Measurements from ENCODE around the gene SLC8A1.

Gene SLC8A1

GRCh38 chr2:40367652-40368051, 84.2 kb downstream of the SLC8A1 start:
- no peak overlapping the region for H3K27ac ChIP-seq
- no peak for DNase-seq (ENCODE audit: low spot score)
- CTCF ChIA-PET = interaction anchor here (0.6 kb wide), 1 partner anchor 719 kb away, joined by 4 read pairs; no protein-coding TSS in a partner anchor
- POLR2A ChIA-PET (ENCODE audit: low non-redundant PET) = no interaction called here
- TF ChIP-seq CTCF (conservative IDR thresholded peaks at IDR 0.05; ENCODE audit: low read depth) = no peak

GRCh38 chr2:40367032-40367431, 84.9 kb downstream of the SLC8A1 start:
- no peak for DNase-seq (ENCODE audit: low spot score)
- no peak for TF ChIP-seq CTCF (conservative IDR thresholded peaks at IDR 0.05; ENCODE audit: low read depth)

GRCh38 chr2:40364151-40364874, 87.6 kb downstream of the SLC8A1 start:
- no peak for DNase-seq (ENCODE audit: low spot score)
- no peak for TF ChIP-seq CTCF (conservative IDR thresholded peaks at IDR 0.05; ENCODE audit: low read depth)
- POLR2A ChIA-PET (ENCODE audit: low non-redundant PET) = no interaction called here
- CTCF ChIA-PET = interaction anchor here (0.6 to 0.7 kb wide), 2 partner anchors 185 to 905 kb away, joined by 3 to 4 read pairs; no protein-coding TSS in a partner anchor
- no peak overlapping the region for H3K27ac ChIP-seq

More at GRCh38 chr2:40367032-40367431, 84.9 kb downstream of the SLC8A1 start:
- ChIA-PET CTCF (no interaction called here), POLR2A (ENCODE audit: low non-redundant PET) (no interaction called here)
- H3K27ac ChIP-seq = no peak overlapping the region

GRCh38 chr2:40363631-40364030, 88.3 kb downstream of the SLC8A1 start:
- POLR2A ChIA-PET (ENCODE audit: low non-redundant PET) = no interaction called here
- DNase-seq (ENCODE audit: low spot score) = no peak
- no peak overlapping the region for H3K27ac ChIP-seq
- TF ChIP-seq CTCF (conservative IDR thresholded peaks at IDR 0.05; ENCODE audit: low read depth) = no peak
- CTCF ChIA-PET = interaction anchor here (0.6 to 0.7 kb wide), 3 partner anchors 184 to 904 kb away, joined by 3 to 4 read pairs (median 4); no protein-coding TSS in a partner anchor

GRCh38 chr2:40363231-40363630, 88.7 kb downstream of the SLC8A1 start:
- ChIA-PET POLR2A (ENCODE audit: low non-redundant PET) (no interaction called here), CTCF (interaction anchor here (0.6 kb wide), 1 partner anchor 457 kb away, joined by 4 read pairs; no protein-coding TSS in a partner anchor)
- DNase-seq (ENCODE audit: low spot score) = no peak
- no peak for TF ChIP-seq CTCF (conservative IDR thresholded peaks at IDR 0.05; ENCODE audit: low read depth)
- no peak overlapping the region for H3K27ac ChIP-seq

- DNase-seq (ENCODE audit: low spot score) = no peak
- no peak for TF ChIP-seq CTCF (conservative IDR thresholded peaks at IDR 0.05; ENCODE audit: low read depth)
- ChIA-PET CTCF (no interaction called here), POLR2A (ENCODE audit: low non-redundant PET) (no interaction called here)
- H3K27ac ChIP-seq = no peak overlapping the region
Measured at GRCh38 chr2:40361478-40361877, 90.4 kb downstream of the SLC8A1 start.
